Gastroesophageal sphincter (tissue), 3 donors: ENCODE results near the gene MAGEF1.

Experiments
- POLR2A ChIP-seq, 2 donors: fragments of 450-650 bp; IDR thresholded peaks; one replicate each; pipeline ENCODE4 v1.6.1; 2017; ENCODE audit warnings: antibody characterized with exemption in 2 of 2, mild to moderate bottlenecking in 2 of 2, moderate library complexity in 1 of 2
- TF ChIP-seq, protein P1 (sequence below), 4 experiments: fragments of 200-600 bp in 2 of 4; fragments of 450-650 bp in 2 of 4; sonication (generic) in 1 of 4; IDR thresholded peaks; one replicate each; pipeline ENCODE4 v1.5.1; 2017 to 2019; ENCODE audit warnings: antibody characterized with exemption in 4 of 4, mild to moderate bottlenecking in 2 of 4, moderate library complexity in 2 of 4

DNA sequence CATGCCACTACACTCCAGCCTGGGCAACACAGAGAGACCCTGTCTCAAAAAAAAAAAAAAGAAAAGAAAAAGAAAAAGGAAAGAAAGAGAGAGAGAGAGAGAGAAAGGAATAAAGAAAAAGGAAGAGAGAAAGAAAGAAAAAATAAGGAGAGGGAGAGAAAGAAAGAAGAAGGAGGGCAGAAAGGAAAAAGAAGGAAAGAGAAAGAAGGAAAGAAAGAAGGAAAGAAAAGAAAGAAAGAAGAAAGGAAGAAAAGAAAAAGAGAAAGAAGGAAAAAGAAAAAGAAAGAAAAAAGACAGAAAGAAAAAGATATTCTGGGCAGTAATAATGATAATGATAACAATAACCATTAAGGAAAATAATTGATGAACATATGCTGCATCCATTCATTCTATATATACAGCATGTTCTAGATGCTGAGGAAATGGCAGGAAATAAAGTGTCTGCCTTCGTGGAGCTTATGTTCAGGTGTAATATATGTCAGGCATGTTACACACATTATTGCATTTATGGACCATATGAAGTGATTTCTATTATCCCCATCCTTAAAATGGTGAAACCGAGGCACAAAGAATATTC lies 37.4 kb upstream of the MAGEF1 start:
- TF ChIP-seq, protein P1, sequence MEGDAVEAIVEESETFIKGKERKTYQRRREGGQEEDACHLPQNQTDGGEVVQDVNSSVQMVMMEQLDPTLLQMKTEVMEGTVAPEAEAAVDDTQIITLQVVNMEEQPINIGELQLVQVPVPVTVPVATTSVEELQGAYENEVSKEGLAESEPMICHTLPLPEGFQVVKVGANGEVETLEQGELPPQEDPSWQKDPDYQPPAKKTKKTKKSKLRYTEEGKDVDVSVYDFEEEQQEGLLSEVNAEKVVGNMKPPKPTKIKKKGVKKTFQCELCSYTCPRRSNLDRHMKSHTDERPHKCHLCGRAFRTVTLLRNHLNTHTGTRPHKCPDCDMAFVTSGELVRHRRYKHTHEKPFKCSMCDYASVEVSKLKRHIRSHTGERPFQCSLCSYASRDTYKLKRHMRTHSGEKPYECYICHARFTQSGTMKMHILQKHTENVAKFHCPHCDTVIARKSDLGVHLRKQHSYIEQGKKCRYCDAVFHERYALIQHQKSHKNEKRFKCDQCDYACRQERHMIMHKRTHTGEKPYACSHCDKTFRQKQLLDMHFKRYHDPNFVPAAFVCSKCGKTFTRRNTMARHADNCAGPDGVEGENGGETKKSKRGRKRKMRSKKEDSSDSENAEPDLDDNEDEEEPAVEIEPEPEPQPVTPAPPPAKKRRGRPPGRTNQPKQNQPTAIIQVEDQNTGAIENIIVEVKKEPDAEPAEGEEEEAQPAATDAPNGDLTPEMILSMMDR (IDR thresholded peaks at IDR 0.05): no peak
- no peak for TF ChIP-seq POLR2A (IDR thresholded peaks at IDR 0.05)
